HUES6 (cell line): ENCODE results near the gene SPOCK1.
A peak's percentile ranks its signal among the peaks of the same experiment; 100 is the strongest.
"Not testable (repeated sequence)": the region's sequence is repeated elsewhere in the genome, so short reads cannot be mapped to it uniquely, and the experiment has no call there.

ENCODE experiments used
- H3K27ac ChIP-seq: 2 replicates; pipeline ENCODE4 v1.7.0; 2013; ENCODE audit warnings: low read depth, mild to moderate bottlenecking, low read length, inconsistent platforms
- H3K27me3 ChIP-seq: 2 replicates; pipeline ENCODE4 v1.6.1; 2013; ENCODE audit warnings: low read length; ENCODE audit not compliant: control insufficient read depth, insufficient read depth
- H3K36me3 ChIP-seq: 2 replicates; pipeline ENCODE4 v1.6.1; 2013; ENCODE audit warnings: low read length; ENCODE audit not compliant: control insufficient read depth, insufficient read depth
- H3K4me1 ChIP-seq: 2 replicates; pipeline ENCODE4 v1.6.1; 2013; ENCODE audit warnings: low read length; ENCODE audit not compliant: control insufficient read depth, insufficient read depth
- H3K4me3 ChIP-seq: 2 replicates; pipeline ENCODE4 v1.5.1; 2013; ENCODE audit warnings: low read depth, low read length
- H3K9ac ChIP-seq: one replicate; pipeline ENCODE4 v1.6.1; 2013; ENCODE audit warnings: mild to moderate bottlenecking, low read length
- H3K9me3 ChIP-seq: 2 replicates; pipeline ENCODE4 v1.6.1; 2013; ENCODE audit warnings: low read depth, low read length; ENCODE audit not compliant: control insufficient read depth, insufficient read depth

SPOCK1 gene

GRCh38 chr5:137498736-137499505 lies at the start of gene SPOCK1:
Gene SPOCK1, minus strand, starts transcription at chr5:137499326.
- Histone ChIP-seq H3K27me3 (peaks cover 76% of the 10 kb centered on the region), H3K27ac (no peak within 1 kb of the TSS), H3K4me3 (peak within 1 kb of the TSS; percentile 62), H3K36me3 (no peaks in the 10 kb centered on the region), H3K4me1 (no peaks in the 10 kb centered on the region), H3K9ac (peak within 1 kb of the TSS; percentile 31), H3K9me3 (no peaks in the 10 kb centered on the region)

- Histone ChIP-seq H3K27me3 (no peaks in the 10 kb centered on the region; the same call in 1 of the 2 replicates), H3K36me3 (no peaks in the 10 kb centered on the region), H3K9ac (no peak overlapping the region), H3K9me3 (no peaks in the 10 kb centered on the region), H3K27ac (no peak overlapping the region), H3K4me3 (no peak overlapping the region), H3K4me1 (no peaks in the 10 kb centered on the region)
Measured at GRCh38 chr5:137545956-137546355, 46.8 kb upstream of the SPOCK1 start.

- not testable (repeated sequence) for H3K4me1 ChIP-seq, H3K27ac ChIP-seq
Measured at GRCh38 chr5:137535449-137535848, 36.3 kb upstream of the SPOCK1 start.

GRCh38 chr5:137533963-137534362 lies 34.8 kb upstream of the SPOCK1 start:
- H3K36me3 ChIP-seq = no peaks in the 10 kb centered on the region
- H3K9me3 ChIP-seq = peaks cover 25% of the 10 kb centered on the region
- no peak overlapping the region for H3K4me3 ChIP-seq
- H3K27me3 ChIP-seq = no peaks in the 10 kb centered on the region; the same call in 1 of the 2 replicates
- no peak overlapping the region for H3K9ac ChIP-seq
- no peaks in the 10 kb centered on the region for H3K4me1 ChIP-seq
- H3K27ac ChIP-seq = no peak overlapping the region

More at GRCh38 chr5:137535449-137535848, 36.3 kb upstream of the SPOCK1 start:
- H3K36me3 ChIP-seq, H3K27me3 ChIP-seq, H3K4me3 ChIP-seq, H3K9ac ChIP-seq: not testable (repeated sequence)
- H3K9me3 ChIP-seq = peaks cover 25% of the 10 kb centered on the region

- Histone ChIP-seq H3K4me1 (no peaks in the 10 kb centered on the region), H3K9me3 (peaks cover 24% of the 10 kb centered on the region), H3K27ac (no peak overlapping the region), H3K36me3 (no peaks in the 10 kb centered on the region), H3K27me3 (no peaks in the 10 kb centered on the region; the same call in 1 of the 2 replicates), H3K9ac (no peak overlapping the region), H3K4me3 (no peak overlapping the region)
Measured at GRCh38 chr5:137531266-137531665, 32.1 kb upstream of the SPOCK1 start.

- Histone ChIP-seq H3K27me3 (peaks cover 23% of the 10 kb centered on the region; the same call in 1 of the 2 replicates), H3K4me1 (no peaks in the 10 kb centered on the region), H3K9ac (no peak overlapping the region), H3K9me3 (no peaks in the 10 kb centered on the region), H3K27ac (no peak overlapping the region), H3K4me3 (no peak overlapping the region), H3K36me3 (no peaks in the 10 kb centered on the region)
Measured at GRCh38 chr5:137521246-137521645, 22.1 kb upstream of the SPOCK1 start.

GRCh38 chr5:137516961-137517360 lies 17.8 kb upstream of the SPOCK1 start:
- H3K9me3 ChIP-seq = 0 out of 2 replicates have a peak, but pooled peaks cover under 1% of the 10 kb centered on the region
- H3K27me3 ChIP-seq = peaks cover 40% of the 10 kb centered on the region; the same call in 1 of the 2 replicates
- H3K36me3 ChIP-seq = no peaks in the 10 kb centered on the region
- H3K9ac ChIP-seq = no peak overlapping the region
- H3K4me1 ChIP-seq = no peaks in the 10 kb centered on the region
- no peak overlapping the region for H3K27ac ChIP-seq
- H3K4me3 ChIP-seq = no peak overlapping the region

GRCh38 chr5:137516251-137516797 lies 17.2 kb upstream of the SPOCK1 start:
- Histone ChIP-seq H3K9ac (no peak overlapping the region), H3K9me3 (0 out of 2 replicates have a peak, but pooled peaks cover 4% of the 10 kb centered on the region), H3K27ac (no peak overlapping the region), H3K36me3 (no peaks in the 10 kb centered on the region), H3K4me3 (no peak overlapping the region), H3K27me3 (peaks cover 40% of the 10 kb centered on the region; the same call in 1 of the 2 replicates), H3K4me1 (no peaks in the 10 kb centered on the region)

GRCh38 chr5:137515238-137515637 lies 16.1 kb upstream of the SPOCK1 start:
- Histone ChIP-seq H3K9me3 (0 out of 2 replicates have a peak, but pooled peaks cover 4% of the 10 kb centered on the region), H3K4me1 (no peaks in the 10 kb centered on the region), H3K9ac (no peak overlapping the region), H3K27me3 (peaks cover 43% of the 10 kb centered on the region; the same call in 1 of the 2 replicates), H3K36me3 (no peaks in the 10 kb centered on the region), H3K27ac (no peak overlapping the region), H3K4me3 (no peak overlapping the region)

- no peak overlapping the region for H3K9ac ChIP-seq
- no peak overlapping the region for H3K27ac ChIP-seq
- peaks cover 30% of the 10 kb centered on the region; the same call in 1 of the 2 replicates for H3K27me3 ChIP-seq
- 0 out of 2 replicates have a peak, but pooled peaks cover 4% of the 10 kb centered on the region for H3K9me3 ChIP-seq
- no peaks in the 10 kb centered on the region for H3K36me3 ChIP-seq
- H3K4me1 ChIP-seq = no peaks in the 10 kb centered on the region
- H3K4me3 ChIP-seq = no peak overlapping the region
Measured at GRCh38 chr5:137510671-137511070, 11.5 kb upstream of the SPOCK1 start.

GRCh38 chr5:137507150-137507549 lies 8.0 kb upstream of the SPOCK1 start:
- peaks cover 46% of the 10 kb centered on the region; the same call in 1 of the 2 replicates for H3K27me3 ChIP-seq
- 0 out of 2 replicates have a peak, but pooled peaks cover 4% of the 10 kb centered on the region for H3K9me3 ChIP-seq
- H3K36me3 ChIP-seq = no peaks in the 10 kb centered on the region

More at GRCh38 chr5:137507150-137507549, 8.0 kb upstream of the SPOCK1 start:
- Histone ChIP-seq H3K4me3 (no peak overlapping the region), H3K27ac (no peak overlapping the region), H3K4me1 (no peaks in the 10 kb centered on the region), H3K9ac (no peak overlapping the region)
